Loucy (cell line): ENCODE results near the gene PITPNC1.

Experiments used
- CTCF ChIP-seq: fragments of 200-600 bp; sonication (generic); conservative IDR thresholded peaks from 2 replicates; pipeline ENCODE4 v1.5.1; 2014; ENCODE audit warnings: mild to moderate bottlenecking, antibody characterized with exemption, low read length
- EZH2phosphoT487 ChIP-seq: fragments of 200-600 bp; IDR thresholded peaks from 2 replicates; pipeline ENCODE4 v1.6.1; 2018; ENCODE audit warnings: antibody characterized with exemption, mild to moderate bottlenecking, moderate library complexity, borderline replicate concordance

DNA sequence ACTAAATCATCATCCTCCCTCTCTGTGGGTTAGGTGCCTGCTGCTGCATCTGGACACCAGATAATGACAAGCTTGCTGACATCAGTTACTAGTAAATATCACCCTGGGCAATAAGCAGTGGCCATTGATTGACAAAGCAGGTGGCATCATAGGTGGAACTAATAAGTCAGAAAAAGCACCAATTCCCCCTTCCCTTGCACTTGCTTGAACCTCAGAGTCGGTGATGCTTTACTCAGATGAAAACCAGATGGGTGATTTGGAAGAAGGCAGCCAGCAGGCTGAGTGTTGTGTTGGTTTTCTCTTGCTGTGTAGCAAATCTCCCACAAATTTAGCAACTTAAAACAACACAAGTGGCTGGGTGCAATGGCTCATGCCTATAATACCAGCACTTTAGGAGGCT is 193.7 kb downstream of the PITPNC1 start:
- no peak for TF ChIP-seq CTCF
- TF ChIP-seq EZH2phosphoT487: no peak
